Fibroblast of skin of right quadriceps (primary cell): Measurements from ENCODE around the gene DLG4.
A peak's percentile ranks its signal among the peaks of the same experiment; 100 is the strongest.

ENCODE experiments used
- DNase-seq: peaks from one replicate; pipeline ENCODE4 v3.0.0-alpha.2; 2013

Gene DLG4

GRCh38 chr17:7219812-7220592, at the start of gene DLG4, which contains the start of gene ACADVL:
TSS of gene DLG4 (minus strand) at chr17:7219836.
TSS of gene ACADVL (plus strand) at chr17:7219938. CDS start at chr17:7219985, 47 bp downstream.
- DNase-seq: peak; percentile 86

- DNase-seq: no peak
Measured at GRCh38 chr17:7266784-7267183, 47.1 kb upstream of the DLG4 start.

- DNase-seq: no peak
Measured at GRCh38 chr17:7263801-7264078, 44.1 kb upstream of the DLG4 start.

- no peak for DNase-seq
Measured at GRCh38 chr17:7262935-7263800, 43.5 kb upstream of the DLG4 start.

GRCh38 chr17:7262192-7262934, 42.7 kb upstream of the DLG4 start, which contains the start of gene CLDN7:
TSS of gene CLDN7 (minus strand) at chr17:7262478. CDS start at chr17:7262043, 435 bp downstream.
- no peak for DNase-seq

- DNase-seq: no peak
Measured at GRCh38 chr17:7261379-7262191, 41.9 kb upstream of the DLG4 start.

GRCh38 chr17:7260651-7261378, 41.2 kb upstream of the DLG4 start:
- DNase-seq: no peak

GRCh38 chr17:7260151-7260550, 40.5 kb upstream of the DLG4 start:
- no peak for DNase-seq

GRCh38 chr17:7259555-7259889, 39.9 kb upstream of the DLG4 start:
- DNase-seq: no peak

GRCh38 chr17:7258731-7259554, 39.3 kb upstream of the DLG4 start:
- DNase-seq: no peak

GRCh38 chr17:7256766-7257456, 37.3 kb upstream of the DLG4 start:
- DNase-seq: no peak

GRCh38 chr17:7254511-7254910, 34.9 kb upstream of the DLG4 start:
- no peak for DNase-seq

GRCh38 chr17:7253082-7253481, 33.4 kb upstream of the DLG4 start:
- no peak for DNase-seq

GRCh38 chr17:7252176-7253043, 32.8 kb upstream of the DLG4 start, which contains the start of gene ELP5:
TSS of gene ELP5 (plus strand) at chr17:7252215. CDS start at chr17:7252551, 336 bp downstream.
- DNase-seq: peak; percentile 95

GRCh38 chr17:7251661-7252175, 32.1 kb upstream of the DLG4 start, which contains the start of gene CTDNEP1:
TSS of gene CTDNEP1 (minus strand) at chr17:7251734. CDS start at chr17:7251296, 438 bp downstream.
- peak; percentile 100 for DNase-seq

- no peak for DNase-seq
Measured at GRCh38 chr17:7250695-7251627, 31.3 kb upstream of the DLG4 start.

GRCh38 chr17:7249830-7250229, 30.2 kb upstream of the DLG4 start:
- DNase-seq: no peak

GRCh38 chr17:7249214-7249613, 29.6 kb upstream of the DLG4 start:
- DNase-seq: no peak
